Erythroblast (primary cell): ENCODE results near the gene PDCD5.

Experiments
- DNase-seq, 2 experiments: peaks; one replicate each; lab custom pipeline; 2025; lab: John Stamatoyannopoulos, UW
- GATA1 ChIP-seq: IDR thresholded peaks from 2 replicates; pipeline ENCODE4 v1.6.1; 2011; ENCODE audit warnings: low read depth, mild to moderate bottlenecking, control low read depth, low read length, moderate library complexity
- POLR2A ChIP-seq: IDR thresholded peaks from 2 replicates; pipeline ENCODE4 v1.6.1; 2011; ENCODE audit warnings: mild to moderate bottlenecking, low read length

Gene PDCD5

DNA sequence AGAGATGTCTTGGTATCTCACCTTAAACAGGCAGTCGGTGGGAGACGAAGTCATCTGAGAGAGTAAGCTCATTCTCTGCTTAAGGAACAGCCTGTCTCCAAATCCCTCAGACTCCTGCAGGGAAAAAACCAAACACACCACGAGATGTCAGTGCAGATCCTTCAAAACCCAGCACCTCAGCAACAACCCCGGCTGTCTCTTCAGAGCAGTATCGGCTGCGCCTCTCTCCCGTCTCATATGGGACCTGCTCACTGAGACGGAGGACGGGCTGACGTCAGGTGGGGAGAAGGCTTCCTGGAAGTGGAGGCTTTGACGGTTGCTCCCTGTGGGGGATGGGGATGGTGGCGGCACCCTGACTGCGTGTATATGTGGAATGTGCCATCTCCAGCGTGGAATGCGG lies 50.4 kb downstream of the PDCD5 start:
- TF ChIP-seq POLR2A (no peak), GATA1 (no peak)
- no peak for DNase-seq
